Mammary epithelial cell (primary cell): Measurements from ENCODE around the gene SFMBT2.

Source experiments
- CTCF ChIP-seq, 2 donors: IDR thresholded peaks in 1 of 2; conservative IDR thresholded peaks in 1 of 2; 2 replicates each; pipeline ENCODE4 v1.5.1; 2011 to 2012; ENCODE audit warnings: inconsistent platforms in 2 of 2, low read length in 2 of 2, mild to moderate bottlenecking in 2 of 2, control low read depth in 1 of 2, low read depth in 1 of 2; ENCODE audit not compliant: insufficient read depth in 1 of 2; ENCODE audit errors: extremely low read depth in 1 of 2
- EZH2 ChIP-seq: IDR thresholded peaks from 2 replicates; pipeline ENCODE4 v1.6.1; 2012; ENCODE audit warnings: low read length, inconsistent platforms, borderline replicate concordance

GRCh38 chr10:7119325-7120015 lies 291.4 kb downstream of the SFMBT2 start:
- TF ChIP-seq CTCF (conservative IDR thresholded peaks at IDR 0.05 in 1 of 2, IDR thresholded peaks at IDR 0.05 in 1 of 2; ENCODE audit: extremely low read depth in 1 of 2, insufficient read depth in 1 of 2, low read depth in 1 of 2, low read length in 2 of 2) = no peak
- TF ChIP-seq EZH2 = no peak
